OCI-LY1 (cell line): ENCODE measurements around the gene ROBO1.

Source experiments
- H2AFZ ChIP-seq: fragments of 200-600 bp; sonication (generic), shearing (Covaris generic); 2 replicates; pipeline ENCODE4 v1.6.0; 2014; ENCODE audit warnings: antibody characterized with exemption, mild to moderate bottlenecking, low read length
- H3F3A ChIP-seq: fragments of 200-600 bp; sonication (generic), shearing (Covaris generic); 2 replicates; pipeline ENCODE4 v1.6.0; 2014; ENCODE audit warnings: mild to moderate bottlenecking, antibody characterized with exemption, low read length, moderate library complexity; ENCODE audit not compliant: insufficient read depth
- H3K27ac ChIP-seq: fragments of 200-600 bp; sonication (generic); 2 replicates; pipeline ENCODE4 v1.5.1; 2014; ENCODE audit warnings: low read length, mixed run types, mild to moderate bottlenecking, low read depth; ENCODE audit not compliant: poor library complexity, severe bottlenecking
- H3K27me3 ChIP-seq: fragments of 200-600 bp; sonication (generic); 2 replicates; pipeline ENCODE4 v1.6.0; 2014; ENCODE audit warnings: antibody characterized with exemption, mild to moderate bottlenecking, low read length, moderate library complexity; ENCODE audit not compliant: insufficient read depth
- H3K36me3 ChIP-seq: fragments of 200-600 bp; sonication (generic); 2 replicates; pipeline ENCODE4 v1.6.1; 2014; ENCODE audit warnings: mild to moderate bottlenecking, antibody characterized with exemption, low read length, moderate library complexity, mixed read lengths; ENCODE audit not compliant: insufficient read depth
- H3K4me1 ChIP-seq: fragments of 200-600 bp; sonication (generic); 2 replicates; pipeline ENCODE4 v1.5.1; 2014; ENCODE audit warnings: mild to moderate bottlenecking, low read length, moderate library complexity; ENCODE audit not compliant: insufficient read depth, severe bottlenecking
- H3K4me2 ChIP-seq: fragments of 200-600 bp; sonication (generic), shearing (Covaris generic); 2 replicates; pipeline ENCODE4 v1.6.1; 2014; ENCODE audit warnings: low read length
- H3K4me3 ChIP-seq: fragments of 200-600 bp; sonication (generic); 2 replicates; pipeline ENCODE4 v1.5.1; 2014; ENCODE audit warnings: low read length, low read depth, mild to moderate bottlenecking, mixed read lengths; ENCODE audit not compliant: poor library complexity, severe bottlenecking
- H3K79me2 ChIP-seq: fragments of 200-600 bp; shearing (Covaris generic); 2 replicates; pipeline ENCODE4 v1.6.1; 2016; ENCODE audit warnings: mixed run types, low read length, mixed read lengths; ENCODE audit not compliant: insufficient read depth
- H3K9ac ChIP-seq: fragments of 200-600 bp; sonication (generic), shearing (Covaris generic); 2 replicates; pipeline ENCODE4 v1.6.1; 2014; ENCODE audit warnings: mild to moderate bottlenecking, low read length, mixed read lengths
- H3K9me2 ChIP-seq: fragments of 200-600 bp; sonication (generic), shearing (Covaris generic); 2 replicates; pipeline ENCODE4 v1.6.1; 2014; ENCODE audit warnings: low read depth, mild to moderate bottlenecking, low read length, mixed read lengths
- H3K9me3 ChIP-seq: fragments of 200-600 bp; shearing (Covaris generic); 2 replicates; pipeline ENCODE4 v1.6.1; 2014; ENCODE audit warnings: low read length, mixed read lengths
- H4K20me1 ChIP-seq: fragments of 200-600 bp; sonication (generic), shearing (Covaris generic); 2 replicates; pipeline ENCODE4 v1.6.0; 2016; ENCODE audit warnings: mild to moderate bottlenecking, low read length; ENCODE audit not compliant: insufficient read depth
- EZH2 ChIP-seq: fragments of 200-600 bp; sonication (generic), shearing (Covaris generic); IDR thresholded peaks from 2 replicates; pipeline ENCODE4 v1.8.0; 2017; ENCODE audit warnings: borderline replicate concordance, mixed run types, mild to moderate bottlenecking, antibody characterized with exemption, low read length, moderate library complexity, mixed read lengths
- TF ChIP-seq, protein P1 (sequence below): fragments of 200-600 bp; sonication (generic), shearing (Covaris generic); IDR thresholded peaks from 2 replicates; pipeline ENCODE4 v1.5.1; 2017; ENCODE audit warnings: mild to moderate bottlenecking, antibody characterized with exemption, low read length, moderate library complexity, mixed read lengths

Gene ROBO1

DNA sequence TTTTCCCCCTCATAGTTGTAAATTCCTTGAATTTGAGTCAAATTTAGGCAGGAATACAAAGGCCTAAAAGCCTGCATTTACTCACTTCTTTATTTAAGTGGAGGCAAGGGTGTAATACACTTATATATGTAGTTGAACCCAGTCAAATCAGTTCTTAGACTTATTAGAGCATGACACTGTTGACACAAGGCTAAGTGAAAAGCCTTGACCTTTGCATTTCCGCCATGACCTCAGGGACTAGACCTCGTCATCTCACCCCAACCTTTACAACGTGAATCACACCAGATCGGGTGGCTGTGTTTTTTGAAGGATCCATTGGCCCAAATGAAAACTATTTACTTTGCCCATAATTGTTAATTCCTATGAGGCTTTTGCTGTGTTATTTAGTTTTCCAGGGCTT lies 774.4 kb downstream of the ROBO1 start:
- Histone ChIP-seq H4K20me1 (no peaks in the 10 kb centered on the region), H3F3A (no peaks in the 10 kb centered on the region)

DNA sequence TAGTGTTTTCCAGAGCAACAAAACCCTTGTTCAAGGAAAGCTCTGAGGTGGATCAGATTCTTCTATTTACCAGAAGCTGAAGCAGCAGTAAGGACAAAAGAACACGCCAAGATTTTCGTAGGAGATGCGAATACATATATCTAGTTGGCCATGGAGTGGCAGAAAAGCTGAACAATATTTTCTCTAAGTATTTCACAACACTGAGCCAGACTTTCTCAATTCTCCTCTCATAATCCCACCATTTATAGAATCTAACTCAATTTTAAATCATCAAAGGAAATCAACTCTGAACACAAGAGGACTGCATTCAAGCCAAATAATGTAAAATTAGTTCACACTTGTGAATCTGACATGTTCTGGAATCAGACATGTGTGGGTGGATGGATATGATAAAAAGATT lies 775.0 kb downstream of the ROBO1 start:
- H3K4me1 ChIP-seq, result no peaks in the 10 kb centered on the region
- H3K9ac ChIP-seq, result no peak overlapping the region
- H3K4me2 ChIP-seq, result no peak overlapping the region
- no peaks in the 10 kb centered on the region for H3K27me3 ChIP-seq
- no peak overlapping the region for H3K27ac ChIP-seq
- H3K9me2 ChIP-seq, result no peaks in the 10 kb centered on the region
- no peak overlapping the region for H3K4me3 ChIP-seq
- no peaks in the 10 kb centered on the region for H3K36me3 ChIP-seq
- TF ChIP-seq, protein P1, sequence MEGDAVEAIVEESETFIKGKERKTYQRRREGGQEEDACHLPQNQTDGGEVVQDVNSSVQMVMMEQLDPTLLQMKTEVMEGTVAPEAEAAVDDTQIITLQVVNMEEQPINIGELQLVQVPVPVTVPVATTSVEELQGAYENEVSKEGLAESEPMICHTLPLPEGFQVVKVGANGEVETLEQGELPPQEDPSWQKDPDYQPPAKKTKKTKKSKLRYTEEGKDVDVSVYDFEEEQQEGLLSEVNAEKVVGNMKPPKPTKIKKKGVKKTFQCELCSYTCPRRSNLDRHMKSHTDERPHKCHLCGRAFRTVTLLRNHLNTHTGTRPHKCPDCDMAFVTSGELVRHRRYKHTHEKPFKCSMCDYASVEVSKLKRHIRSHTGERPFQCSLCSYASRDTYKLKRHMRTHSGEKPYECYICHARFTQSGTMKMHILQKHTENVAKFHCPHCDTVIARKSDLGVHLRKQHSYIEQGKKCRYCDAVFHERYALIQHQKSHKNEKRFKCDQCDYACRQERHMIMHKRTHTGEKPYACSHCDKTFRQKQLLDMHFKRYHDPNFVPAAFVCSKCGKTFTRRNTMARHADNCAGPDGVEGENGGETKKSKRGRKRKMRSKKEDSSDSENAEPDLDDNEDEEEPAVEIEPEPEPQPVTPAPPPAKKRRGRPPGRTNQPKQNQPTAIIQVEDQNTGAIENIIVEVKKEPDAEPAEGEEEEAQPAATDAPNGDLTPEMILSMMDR, result no peak
- no peak for TF ChIP-seq EZH2
- no peaks in the 10 kb centered on the region for H3K9me3 ChIP-seq
- no peaks in the 10 kb centered on the region for H3F3A ChIP-seq
- H3K79me2 ChIP-seq, result no peaks in the 10 kb centered on the region
- no peaks in the 10 kb centered on the region for H4K20me1 ChIP-seq
- no peak overlapping the region for H2AFZ ChIP-seq

More for the DNA sequence above, 774.4 kb downstream of the ROBO1 start:
- TF ChIP-seq EZH2, result no peak
- TF ChIP-seq, protein P1, result no peak
- Histone ChIP-seq H3K4me1 (no peaks in the 10 kb centered on the region), H3K4me3 (no peak overlapping the region), H3K9me3 (no peaks in the 10 kb centered on the region), H3K9me2 (no peaks in the 10 kb centered on the region), H3K27me3 (no peaks in the 10 kb centered on the region), H3K4me2 (no peak overlapping the region), H3K36me3 (no peaks in the 10 kb centered on the region), H3K79me2 (no peaks in the 10 kb centered on the region), H3K9ac (no peak overlapping the region), H3K27ac (no peak overlapping the region), H2AFZ (no peak overlapping the region)

DNA sequence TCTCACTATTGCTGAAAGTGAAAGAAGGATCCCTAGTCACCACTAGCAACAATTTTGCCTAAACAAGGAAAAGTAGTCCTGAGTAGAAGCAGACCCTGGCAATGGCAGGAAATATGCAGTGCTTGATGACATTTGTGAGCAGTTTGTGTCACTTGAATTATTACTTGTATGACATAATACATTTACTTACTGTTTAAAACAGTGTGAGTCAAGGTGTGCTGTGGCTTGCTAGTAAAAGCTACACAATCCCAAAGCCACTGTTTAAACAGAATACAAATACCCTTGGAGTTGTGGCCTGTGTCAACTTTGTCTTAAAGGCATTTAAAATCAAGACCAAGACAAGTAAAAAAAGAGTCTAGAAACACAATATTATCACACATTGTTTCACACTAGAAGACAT lies 775.4 kb downstream of the ROBO1 start:
- Histone ChIP-seq H4K20me1 (no peaks in the 10 kb centered on the region), H3K9ac (no peak overlapping the region), H3K4me2 (no peak overlapping the region), H3K9me3 (no peaks in the 10 kb centered on the region), H3K36me3 (no peaks in the 10 kb centered on the region), H2AFZ (no peak overlapping the region), H3K9me2 (no peaks in the 10 kb centered on the region), H3K4me1 (no peaks in the 10 kb centered on the region), H3K27me3 (no peaks in the 10 kb centered on the region), H3K79me2 (no peaks in the 10 kb centered on the region), H3F3A (no peaks in the 10 kb centered on the region), H3K4me3 (no peak overlapping the region), H3K27ac (no peak overlapping the region)
- TF ChIP-seq EZH2, result no peak
- TF ChIP-seq, protein P1, result no peak
